Liver (tissue), 9 donors: ENCODE data around the gene NOS1AP. TPM values are rescaled to one million over a fixed set of nuclear protein-coding genes. Genes with fewer than 3 reads are reported as not detected.

Experiments
- DNase-seq: peaks from one replicate; pipeline ENCODE4 v3.0.0-alpha.2; 2017; ENCODE audit warnings: low spot score
- H3K27ac ChIP-seq, 2 donors: one replicate each; pipeline ENCODE4 v1.7.0; 2013; ENCODE audit warnings: inconsistent platforms in 2 of 2, low read length in 2 of 2, control low read depth in 1 of 2, low read depth in 1 of 2, mild to moderate bottlenecking in 1 of 2
- H3K27me3 ChIP-seq, 4 donors: one replicate each; pipeline versions ENCODE4 v1.6.1 to v1.7.0; 2013; ENCODE audit warnings: low read length in 3 of 4, inconsistent platforms in 1 of 4, mild to moderate bottlenecking in 1 of 4, moderate library complexity in 1 of 4; ENCODE audit not compliant: control insufficient read depth in 4 of 4, insufficient read depth in 4 of 4
- H3K36me3 ChIP-seq, 4 donors: one replicate each; pipeline versions ENCODE4 v1.6.1 to v1.7.0; 2013; ENCODE audit warnings: low read length in 3 of 4, mild to moderate bottlenecking in 3 of 4, low read depth in 1 of 4, moderate library complexity in 1 of 4; ENCODE audit not compliant: control insufficient read depth in 4 of 4, insufficient read depth in 3 of 4
- H3K4me1 ChIP-seq, 4 donors: one replicate each; pipeline versions ENCODE4 v1.6.1 to v1.7.0; 2013; ENCODE audit warnings: low read length in 3 of 4, mild to moderate bottlenecking in 3 of 4, moderate library complexity in 1 of 4; ENCODE audit not compliant: control insufficient read depth in 4 of 4, insufficient read depth in 4 of 4
- H3K4me3 ChIP-seq, 3 donors: one replicate each; pipeline versions ENCODE4 v1.6.1 to v1.7.0; 2013; ENCODE audit warnings: low read length in 3 of 3, control low read depth in 1 of 3, low read depth in 1 of 3, mild to moderate bottlenecking in 1 of 3
- H3K9ac ChIP-seq, 2 donors: one replicate each; pipeline ENCODE4 v1.7.0; 2013; ENCODE audit warnings: low read length in 2 of 2, mild to moderate bottlenecking in 2 of 2, moderate library complexity in 2 of 2, control low read depth in 1 of 2, low read depth in 1 of 2
- H3K9me3 ChIP-seq, 4 donors: one replicate each; pipeline versions ENCODE4 v1.6.1 to v1.7.0; 2013; ENCODE audit warnings: low read length in 3 of 4; ENCODE audit not compliant: control insufficient read depth in 4 of 4
- EGR1 ChIP-seq, 2 donors: IDR thresholded peaks; 2 replicates each; pipeline ENCODE4 v1.6.1; 2016 to 2018; ENCODE audit warnings: antibody characterized with exemption in 2 of 2, low read depth in 2 of 2
- FOXA1 ChIP-seq: IDR thresholded peaks from 2 replicates; pipeline ENCODE4 v1.6.1; 2016; ENCODE audit warnings: antibody characterized with exemption
- FOXA2 ChIP-seq: IDR thresholded peaks from 2 replicates; pipeline ENCODE4 v1.6.1; 2016; ENCODE audit warnings: antibody characterized with exemption
- GABPA ChIP-seq, 2 donors: IDR thresholded peaks in 1 of 2; conservative IDR thresholded peaks in 1 of 2; 2 replicates each; pipeline ENCODE4 v1.6.1; 2016; ENCODE audit warnings: antibody characterized with exemption in 2 of 2, mild to moderate bottlenecking in 1 of 2, moderate library complexity in 1 of 2
- HNF4A ChIP-seq, 2 donors: conservative IDR thresholded peaks; 2 replicates each; pipeline ENCODE4 v1.6.1; 2016; ENCODE audit warnings: antibody characterized with exemption in 2 of 2, mild to moderate bottlenecking in 2 of 2
- HNF4G ChIP-seq: IDR thresholded peaks from 2 replicates; pipeline ENCODE4 v1.6.1; 2016; ENCODE audit warnings: antibody characterized with exemption
- JUND ChIP-seq, 2 donors: IDR thresholded peaks; 2 replicates each; pipeline ENCODE4 v1.6.1; 2016; ENCODE audit warnings: antibody characterized with exemption in 2 of 2
- NR2F2 ChIP-seq: IDR thresholded peaks from 2 replicates; pipeline ENCODE4 v1.6.1; 2016; ENCODE audit warnings: antibody characterized with exemption
- RAD21 ChIP-seq, 2 donors: IDR thresholded peaks; 2 replicates each; pipeline ENCODE4 v1.6.1; 2016; ENCODE audit warnings: antibody characterized with exemption in 2 of 2, mild to moderate bottlenecking in 2 of 2
- RXRA ChIP-seq, 2 donors: IDR thresholded peaks; 2 replicates each; pipeline ENCODE4 v1.6.1; 2017 to 2018; ENCODE audit warnings: antibody characterized with exemption in 2 of 2, mild to moderate bottlenecking in 1 of 2
- SP1 ChIP-seq: IDR thresholded peaks from 2 replicates; pipeline ENCODE4 v1.6.1; 2018; ENCODE audit warnings: antibody characterized with exemption, mild to moderate bottlenecking
- TAF1 ChIP-seq: conservative IDR thresholded peaks from 2 replicates; pipeline ENCODE4 v1.6.1; 2016; ENCODE audit warnings: antibody characterized with exemption, mild to moderate bottlenecking
- YY1 ChIP-seq: IDR thresholded peaks from 2 replicates; pipeline ENCODE4 v1.6.1; 2016; ENCODE audit warnings: antibody characterized with exemption, mild to moderate bottlenecking
- WGBS: extraction: QIAGEN DNeasy Blood & Tissue Kit; methylation state at CpG from one replicate; pipeline ENCODE4 v1.1.7; 2013; 5-methylcytosine and 5-hydroxymethylcytosine counted together
- polyA plus RNA-seq, 2 donors: library from polyadenylated mRNA; stranded (reverse) in 1 of 2; unstranded in 1 of 2; fragments of 200-250 nt in 1 of 2; fragments of >200 nt in 1 of 2; fragmentation: Nextera tagmentation in 1 of 2; extraction: Ambion mirVana in 1 of 2; gene quantifications; one replicate each; pipeline versions ENCODE4 v1.2.1 to v1.2.3, GENCODE V29; 2013 to 2015
- total RNA-seq, 2 donors: library from RNA; depleted of rRNA; stranded (reverse); fragments of >200 nt; gene quantifications; one replicate each; pipeline ENCODE4 v1.2.3, GENCODE V29; 2014
- TF ChIP-seq, protein P1 (sequence below): IDR thresholded peaks from 2 replicates; pipeline ENCODE4 v1.6.1; 2016; ENCODE audit warnings: antibody characterized with exemption
- TF ChIP-seq, protein P2 (sequence below): IDR thresholded peaks from 2 replicates; pipeline ENCODE4 v1.6.1; 2016; ENCODE audit warnings: antibody characterized with exemption
- TF ChIP-seq, protein P3 (sequence below): fragments of 150-350 bp; IDR thresholded peaks from 2 replicates; pipeline ENCODE4 v1.5.1; 2017; ENCODE audit warnings: improper control_type of control experiment, low read depth, low read length; ENCODE audit not compliant: missing input control
- TF ChIP-seq, protein P4 (sequence below): IDR thresholded peaks from 2 replicates; pipeline ENCODE4 v1.6.1; 2016; ENCODE audit warnings: antibody characterized with exemption, mild to moderate bottlenecking
- TF ChIP-seq, protein P5 (sequence below): IDR thresholded peaks from 2 replicates; pipeline ENCODE4 v1.6.1; 2016; ENCODE audit warnings: antibody characterized with exemption
- donor health status: healthy.
- donor health status: healthy.
- donor health status: healthy.
- donor health status: healthy.
- donor health status: healthy.

NOS1AP gene
- total and polyA plus RNA-seq, 4 donors: 1.4 to 13.0 (median 4.5) TPM

DNA sequence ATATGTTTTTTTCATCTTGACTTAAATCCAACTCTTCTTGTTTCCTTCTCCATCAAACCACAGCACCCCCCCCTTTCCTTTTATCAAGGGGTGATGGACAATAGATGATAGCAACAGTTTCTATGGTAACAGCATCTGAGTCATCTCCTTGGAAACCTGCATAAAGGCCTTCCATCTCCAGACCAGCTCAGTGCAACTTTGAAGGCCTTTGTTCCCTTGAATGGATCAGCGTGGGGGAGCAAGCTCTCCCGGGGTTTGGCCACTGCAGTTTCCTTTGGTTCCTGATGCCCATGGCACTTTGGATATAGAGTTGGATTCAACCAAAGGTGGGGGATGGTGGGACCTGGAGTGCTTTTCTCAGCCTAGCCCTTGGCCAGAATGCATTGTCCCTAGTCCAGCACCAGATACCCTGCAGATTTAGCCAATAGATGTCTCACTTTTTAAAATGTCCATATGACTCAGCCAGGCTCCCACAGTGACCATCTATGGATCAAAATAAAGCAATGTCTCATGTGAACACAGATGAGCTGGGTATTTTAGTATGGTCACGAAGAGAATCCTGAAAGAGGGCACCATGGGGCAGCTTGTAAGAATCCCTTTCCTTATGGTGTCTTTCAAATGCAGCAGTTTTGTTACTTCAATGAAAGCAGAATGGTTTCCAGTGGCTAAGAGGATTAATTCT is 179.5 kb downstream of the NOS1AP start:
- WGBS: 91% methylated on average over 3 of the region's 3 CpGs
- H3K9ac ChIP-seq: no peak overlapping the region
- H3K4me3 ChIP-seq: no peak overlapping the region
- no peaks in the 10 kb centered on the region for H3K9me3 ChIP-seq
- no peaks in the 10 kb centered on the region for H3K27me3 ChIP-seq
- H3K36me3 ChIP-seq: no peaks in the 10 kb centered on the region
- no peak overlapping the region for H3K27ac ChIP-seq
- TF ChIP-seq RAD21 (IDR thresholded peaks at IDR 0.05) (no peak), JUND (IDR thresholded peaks at IDR 0.05) (no peak), EGR1 (IDR thresholded peaks at IDR 0.05; ENCODE audit: low read depth in 2 of 2) (no peak), HNF4A (conservative IDR thresholded peaks at IDR 0.05) (no peak), FOXA2 (no peak), FOXA1 (no peak), YY1 (no peak), SP1 (no peak), NR2F2 (no peak), TAF1 (no peak), RXRA (IDR thresholded peaks at IDR 0.05) (no peak), HNF4G (no peak), GABPA (IDR thresholded peaks at IDR 0.05 in 1 of 2, conservative IDR thresholded peaks at IDR 0.05 in 1 of 2) (no peak)
- TF ChIP-seq, protein P1, sequence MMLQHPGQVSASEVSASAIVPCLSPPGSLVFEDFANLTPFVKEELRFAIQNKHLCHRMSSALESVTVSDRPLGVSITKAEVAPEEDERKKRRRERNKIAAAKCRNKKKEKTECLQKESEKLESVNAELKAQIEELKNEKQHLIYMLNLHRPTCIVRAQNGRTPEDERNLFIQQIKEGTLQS: no peak
- TF ChIP-seq, protein P2, sequence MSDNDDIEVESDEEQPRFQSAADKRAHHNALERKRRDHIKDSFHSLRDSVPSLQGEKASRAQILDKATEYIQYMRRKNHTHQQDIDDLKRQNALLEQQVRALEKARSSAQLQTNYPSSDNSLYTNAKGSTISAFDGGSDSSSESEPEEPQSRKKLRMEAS: no peak
- TF ChIP-seq, protein P3, sequence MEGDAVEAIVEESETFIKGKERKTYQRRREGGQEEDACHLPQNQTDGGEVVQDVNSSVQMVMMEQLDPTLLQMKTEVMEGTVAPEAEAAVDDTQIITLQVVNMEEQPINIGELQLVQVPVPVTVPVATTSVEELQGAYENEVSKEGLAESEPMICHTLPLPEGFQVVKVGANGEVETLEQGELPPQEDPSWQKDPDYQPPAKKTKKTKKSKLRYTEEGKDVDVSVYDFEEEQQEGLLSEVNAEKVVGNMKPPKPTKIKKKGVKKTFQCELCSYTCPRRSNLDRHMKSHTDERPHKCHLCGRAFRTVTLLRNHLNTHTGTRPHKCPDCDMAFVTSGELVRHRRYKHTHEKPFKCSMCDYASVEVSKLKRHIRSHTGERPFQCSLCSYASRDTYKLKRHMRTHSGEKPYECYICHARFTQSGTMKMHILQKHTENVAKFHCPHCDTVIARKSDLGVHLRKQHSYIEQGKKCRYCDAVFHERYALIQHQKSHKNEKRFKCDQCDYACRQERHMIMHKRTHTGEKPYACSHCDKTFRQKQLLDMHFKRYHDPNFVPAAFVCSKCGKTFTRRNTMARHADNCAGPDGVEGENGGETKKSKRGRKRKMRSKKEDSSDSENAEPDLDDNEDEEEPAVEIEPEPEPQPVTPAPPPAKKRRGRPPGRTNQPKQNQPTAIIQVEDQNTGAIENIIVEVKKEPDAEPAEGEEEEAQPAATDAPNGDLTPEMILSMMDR: no peak
- TF ChIP-seq, protein P4, sequence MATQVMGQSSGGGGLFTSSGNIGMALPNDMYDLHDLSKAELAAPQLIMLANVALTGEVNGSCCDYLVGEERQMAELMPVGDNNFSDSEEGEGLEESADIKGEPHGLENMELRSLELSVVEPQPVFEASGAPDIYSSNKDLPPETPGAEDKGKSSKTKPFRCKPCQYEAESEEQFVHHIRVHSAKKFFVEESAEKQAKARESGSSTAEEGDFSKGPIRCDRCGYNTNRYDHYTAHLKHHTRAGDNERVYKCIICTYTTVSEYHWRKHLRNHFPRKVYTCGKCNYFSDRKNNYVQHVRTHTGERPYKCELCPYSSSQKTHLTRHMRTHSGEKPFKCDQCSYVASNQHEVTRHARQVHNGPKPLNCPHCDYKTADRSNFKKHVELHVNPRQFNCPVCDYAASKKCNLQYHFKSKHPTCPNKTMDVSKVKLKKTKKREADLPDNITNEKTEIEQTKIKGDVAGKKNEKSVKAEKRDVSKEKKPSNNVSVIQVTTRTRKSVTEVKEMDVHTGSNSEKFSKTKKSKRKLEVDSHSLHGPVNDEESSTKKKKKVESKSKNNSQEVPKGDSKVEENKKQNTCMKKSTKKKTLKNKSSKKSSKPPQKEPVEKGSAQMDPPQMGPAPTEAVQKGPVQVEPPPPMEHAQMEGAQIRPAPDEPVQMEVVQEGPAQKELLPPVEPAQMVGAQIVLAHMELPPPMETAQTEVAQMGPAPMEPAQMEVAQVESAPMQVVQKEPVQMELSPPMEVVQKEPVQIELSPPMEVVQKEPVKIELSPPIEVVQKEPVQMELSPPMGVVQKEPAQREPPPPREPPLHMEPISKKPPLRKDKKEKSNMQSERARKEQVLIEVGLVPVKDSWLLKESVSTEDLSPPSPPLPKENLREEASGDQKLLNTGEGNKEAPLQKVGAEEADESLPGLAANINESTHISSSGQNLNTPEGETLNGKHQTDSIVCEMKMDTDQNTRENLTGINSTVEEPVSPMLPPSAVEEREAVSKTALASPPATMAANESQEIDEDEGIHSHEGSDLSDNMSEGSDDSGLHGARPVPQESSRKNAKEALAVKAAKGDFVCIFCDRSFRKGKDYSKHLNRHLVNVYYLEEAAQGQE: no peak
- TF ChIP-seq, protein P5, sequence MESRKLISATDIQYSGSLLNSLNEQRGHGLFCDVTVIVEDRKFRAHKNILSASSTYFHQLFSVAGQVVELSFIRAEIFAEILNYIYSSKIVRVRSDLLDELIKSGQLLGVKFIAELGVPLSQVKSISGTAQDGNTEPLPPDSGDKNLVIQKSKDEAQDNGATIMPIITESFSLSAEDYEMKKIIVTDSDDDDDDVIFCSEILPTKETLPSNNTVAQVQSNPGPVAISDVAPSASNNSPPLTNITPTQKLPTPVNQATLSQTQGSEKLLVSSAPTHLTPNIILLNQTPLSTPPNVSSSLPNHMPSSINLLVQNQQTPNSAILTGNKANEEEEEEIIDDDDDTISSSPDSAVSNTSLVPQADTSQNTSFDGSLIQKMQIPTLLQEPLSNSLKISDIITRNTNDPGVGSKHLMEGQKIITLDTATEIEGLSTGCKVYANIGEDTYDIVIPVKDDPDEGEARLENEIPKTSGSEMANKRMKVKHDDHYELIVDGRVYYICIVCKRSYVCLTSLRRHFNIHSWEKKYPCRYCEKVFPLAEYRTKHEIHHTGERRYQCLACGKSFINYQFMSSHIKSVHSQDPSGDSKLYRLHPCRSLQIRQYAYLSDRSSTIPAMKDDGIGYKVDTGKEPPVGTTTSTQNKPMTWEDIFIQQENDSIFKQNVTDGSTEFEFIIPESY: no peak
- H3K4me1 ChIP-seq: peaks cover 6 to 25% (median 18%) of the 10 kb centered on the region in 4 donors
- no peak for DNase-seq
